CD8-positive, alpha-beta memory T cell (primary cell): Measurements from ENCODE around the gene GPATCH4. TPM values are rescaled to one million over a fixed set of nuclear protein-coding genes. Genes with fewer than 3 reads are reported as not detected.

ENCODE experiments used
- CTCF ChIA-PET: fragments of 350-600 bp; sonication (Branson Sonifier 250); formaldehyde crosslinking; loops from one replicate; lab custom pipeline; 2021; ENCODE audit warnings: antibody characterized with exemption; lab: Charles Lee
- POLR2A ChIA-PET: fragments of 350-600 bp; sonication (Branson Sonifier 250); formaldehyde crosslinking; loops from one replicate; lab custom pipeline; 2021; ENCODE audit warnings: antibody characterized with exemption; lab: Charles Lee
- DNase-seq, 5 donors: peaks; one replicate each; pipeline versions ENCODE4 v3.0.0 to v3.0.0-alpha.2; 2020 to 2022; ENCODE audit warnings: mixed read lengths in 1 of 5
- H3K27ac ChIP-seq: one replicate; pipeline ENCODE4 v1.7.0; 2013; ENCODE audit warnings: low read depth, mild to moderate bottlenecking, low read length, moderate library complexity
- H3K27me3 ChIP-seq: 2 replicates; pipeline ENCODE4 v1.7.0; 2013; ENCODE audit warnings: low read length, mild to moderate bottlenecking; ENCODE audit not compliant: insufficient read depth, poor library complexity, severe bottlenecking
- H3K36me3 ChIP-seq: 2 replicates; pipeline ENCODE4 v1.7.0; 2013; ENCODE audit warnings: mild to moderate bottlenecking, low read length, moderate library complexity; ENCODE audit not compliant: insufficient read depth
- H3K4me1 ChIP-seq: 2 replicates; pipeline ENCODE4 v1.7.0; 2013; ENCODE audit warnings: mild to moderate bottlenecking, low read length, moderate library complexity; ENCODE audit not compliant: insufficient read depth
- H3K4me3 ChIP-seq: 2 replicates; pipeline ENCODE4 v1.7.0; 2013; ENCODE audit warnings: mild to moderate bottlenecking, low read length
- H3K9me3 ChIP-seq: 2 replicates; pipeline ENCODE4 v1.7.0; 2013; ENCODE audit warnings: mild to moderate bottlenecking, low read length
- H3K27ac Mint-ChIP-seq, 8 donors: one replicate each; pipeline ENCODE4 v1.8.0; 2020 to 2021; ENCODE audit warnings: mixed read lengths in 8 of 8, mild to moderate bottlenecking in 6 of 8, inconsistent platforms in 3 of 8, moderate library complexity in 3 of 8
- H3K27me3 Mint-ChIP-seq, 2 donors: one replicate each; pipeline ENCODE4 v1.8.0; 2020 to 2021; ENCODE audit warnings: mixed read lengths in 2 of 2, mild to moderate bottlenecking in 1 of 2, moderate library complexity in 1 of 2
- H3K36me3 Mint-ChIP-seq, 3 donors: one replicate each; pipeline ENCODE4 v1.8.0; 2020 to 2021; ENCODE audit warnings: mixed read lengths in 3 of 3, inconsistent platforms in 1 of 3, mild to moderate bottlenecking in 1 of 3
- H3K4me1 Mint-ChIP-seq, 3 donors: one replicate each; pipeline ENCODE4 v1.8.0; 2020 to 2021; ENCODE audit warnings: mixed read lengths in 3 of 3, inconsistent platforms in 1 of 3, mild to moderate bottlenecking in 1 of 3
- H3K4me3 Mint-ChIP-seq, 7 donors: one replicate each; pipeline ENCODE4 v1.8.0; 2020 to 2021; ENCODE audit warnings: mixed read lengths in 7 of 7, mild to moderate bottlenecking in 6 of 7, moderate library complexity in 4 of 7, inconsistent platforms in 2 of 7
- H3K9me3 Mint-ChIP-seq, 5 donors: one replicate each; pipeline ENCODE4 v1.8.0; 2020 to 2022; ENCODE audit warnings: mixed read lengths in 5 of 5, mild to moderate bottlenecking in 3 of 5, moderate library complexity in 2 of 5, inconsistent platforms in 1 of 5
- polyA plus RNA-seq: library from polyadenylated mRNA; unstranded; fragments of 300-500 nt; fragmentation: Illumina TruSeq; gene quantifications from one replicate; pipeline ENCODE4 v1.2.3, GENCODE V29; 2021
- total RNA-seq, 2 experiments: library from RNA; stranded (reverse); gene quantifications; one replicate each; pipeline ENCODE4 v1.2.3, GENCODE V29; 2021

GPATCH4 gene
- total and polyA plus RNA-seq, 3 experiments from 2014 or later = 58.7 to 131 (median 123) TPM

DNA sequence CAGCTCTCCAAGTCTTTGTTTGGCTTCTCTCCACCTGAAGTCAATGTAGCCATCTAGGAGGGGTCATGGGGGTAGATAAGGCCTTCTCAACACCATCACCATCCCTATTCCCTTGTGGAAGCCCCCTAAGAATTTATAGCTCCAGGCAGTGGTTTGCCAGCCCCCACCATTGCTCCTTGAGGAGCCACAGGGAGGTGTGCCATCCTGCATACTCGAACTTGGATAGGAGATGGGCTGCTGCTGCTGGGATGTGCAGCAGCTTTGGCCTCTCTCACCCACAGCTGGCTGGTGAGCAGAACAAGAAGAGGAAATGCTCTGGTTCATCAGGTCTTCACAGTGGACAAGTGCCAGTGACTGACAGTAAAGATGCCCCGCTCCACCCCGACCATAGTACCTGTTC lies 4.9 kb downstream of the GPATCH4 start:
- DNase-seq = no peak
- H3K27ac Mint-ChIP-seq = peak overlapping the region in 4 of 8 donors; percentile 0 to 88 (median 40)
- H3K36me3 ChIP-seq = peaks cover 24% of the 10 kb centered on the region

GRCh38 chr1:156595016-156595415 lies 6.3 kb downstream of the GPATCH4 start:
- peak overlapping the region in 1 of 7 donors; percentile 61 for H3K4me3 Mint-ChIP-seq
- Histone ChIP-seq H3K4me3 (no peak overlapping the region), H3K4me1 (peaks cover 29% of the 10 kb centered on the region), H3K27me3 (no peaks in the 10 kb centered on the region), H3K9me3 (no peaks in the 10 kb centered on the region), H3K36me3 (peaks cover 24% of the 10 kb centered on the region), H3K27ac (no peak overlapping the region)
- DNase-seq = no peak
- ChIA-PET CTCF (interaction anchor here (1.1 to 3.5 kb wide), 4 partner anchors 13 to 139 kb away, joined by 3 to 13 read pairs (median 3); no protein-coding TSS in a partner anchor), POLR2A (no interaction called here)
- H3K4me1 Mint-ChIP-seq = peaks cover 27 to 30% (median 30%) of the 10 kb centered on the region in 3 donors
- no peaks in the 10 kb centered on the region for H3K27me3 Mint-ChIP-seq
- no peaks in the 10 kb centered on the region for H3K9me3 Mint-ChIP-seq
- H3K27ac Mint-ChIP-seq = peak overlapping the region in 5 of 8 donors; percentile 1 to 92 (median 53)
- peaks cover 0 to 64% (median 7%) of the 10 kb centered on the region in 3 donors for H3K36me3 Mint-ChIP-seq

More for the DNA sequence above, 4.9 kb downstream of the GPATCH4 start:
- Histone ChIP-seq H3K27ac (no peak overlapping the region), H3K4me1 (peaks cover 29% of the 10 kb centered on the region), H3K4me3 (no peak overlapping the region), H3K9me3 (no peaks in the 10 kb centered on the region), H3K27me3 (no peaks in the 10 kb centered on the region)
- Mint-ChIP-seq H3K4me1 (peaks cover 31 to 36% (median 35%) of the 10 kb centered on the region in 3 donors), H3K36me3 (peaks cover 0 to 65% (median 7%) of the 10 kb centered on the region in 3 donors), H3K9me3 (no peaks in the 10 kb centered on the region), H3K27me3 (no peaks in the 10 kb centered on the region), H3K4me3 (no peak overlapping the region)
- ChIA-PET POLR2A (no interaction called here), CTCF (interaction anchor here (1.4 to 3.5 kb wide), 2 partner anchors 12 to 139 kb away, joined by 3 to 13 read pairs; no protein-coding TSS in a partner anchor)

- Mint-ChIP-seq H3K4me1 (peaks cover 20 to 24% (median 24%) of the 10 kb centered on the region in 3 donors), H3K4me3 (peak overlapping the region in 2 of 7 donors; percentile 45 to 61), H3K27me3 (no peaks in the 10 kb centered on the region), H3K27ac (peak overlapping the region in 4 of 8 donors; percentile 23 to 50 (median 45)), H3K36me3 (peaks cover 0 to 59% (median 7%) of the 10 kb centered on the region in 3 donors), H3K9me3 (no peaks in the 10 kb centered on the region)
- Histone ChIP-seq H3K9me3 (no peaks in the 10 kb centered on the region), H3K4me3 (no peak overlapping the region), H3K27ac (no peak overlapping the region), H3K4me1 (peaks cover 21% of the 10 kb centered on the region), H3K27me3 (no peaks in the 10 kb centered on the region), H3K36me3 (peaks cover 24% of the 10 kb centered on the region)
- POLR2A ChIA-PET = no interaction called here
- no peak for DNase-seq
- CTCF ChIA-PET = interaction anchor here (0.7 to 3.9 kb wide), 7 partner anchors 12 to 208 kb away, joined by 3 to 22 read pairs (median 3); no protein-coding TSS in a partner anchor
Observed at GRCh38 chr1:156594190-156594589, 7.1 kb downstream of the GPATCH4 start.

DNA sequence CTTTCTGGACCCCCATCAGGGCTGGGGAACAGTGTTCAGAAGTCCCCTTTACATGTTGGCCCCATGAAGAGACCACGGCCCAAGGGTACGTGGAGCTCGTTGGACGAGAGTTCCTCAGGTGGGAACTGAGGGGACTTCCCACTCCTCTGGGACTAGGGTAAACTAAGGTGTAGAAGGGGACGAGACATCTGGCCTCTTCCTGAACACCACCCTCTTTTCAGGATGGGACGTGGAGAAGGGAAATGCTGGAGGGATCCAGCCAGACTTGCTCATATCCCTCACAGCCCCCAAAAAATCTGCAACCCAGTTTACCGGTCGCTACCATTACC lies 7.7 kb downstream of the GPATCH4 start:
- H3K4me3 ChIP-seq = no peak overlapping the region
- Mint-ChIP-seq H3K9me3 (no peaks in the 10 kb centered on the region), H3K36me3 (peaks cover 0 to 55% (median 7%) of the 10 kb centered on the region in 3 donors), H3K27ac (peak overlapping the region in 1 of 8 donors; percentile 90), H3K4me3 (peak overlapping the region in 1 of 7 donors; percentile 61), H3K4me1 (peaks cover 20 to 24% (median 23%) of the 10 kb centered on the region in 3 donors), H3K27me3 (no peaks in the 10 kb centered on the region)
- peaks cover 20% of the 10 kb centered on the region for H3K4me1 ChIP-seq
- H3K36me3 ChIP-seq = peaks cover 20% of the 10 kb centered on the region
- ChIA-PET CTCF (interaction anchor here (1.0 to 3.9 kb wide), 7 partner anchors 9 to 138 kb away, joined by 3 to 22 read pairs (median 3); partner anchors contain the start of gene MEF2D), POLR2A (no interaction called here)
- DNase-seq = no peak
- H3K27me3 ChIP-seq = no peaks in the 10 kb centered on the region
- H3K27ac ChIP-seq = no peak overlapping the region
- no peaks in the 10 kb centered on the region for H3K9me3 ChIP-seq

DNA sequence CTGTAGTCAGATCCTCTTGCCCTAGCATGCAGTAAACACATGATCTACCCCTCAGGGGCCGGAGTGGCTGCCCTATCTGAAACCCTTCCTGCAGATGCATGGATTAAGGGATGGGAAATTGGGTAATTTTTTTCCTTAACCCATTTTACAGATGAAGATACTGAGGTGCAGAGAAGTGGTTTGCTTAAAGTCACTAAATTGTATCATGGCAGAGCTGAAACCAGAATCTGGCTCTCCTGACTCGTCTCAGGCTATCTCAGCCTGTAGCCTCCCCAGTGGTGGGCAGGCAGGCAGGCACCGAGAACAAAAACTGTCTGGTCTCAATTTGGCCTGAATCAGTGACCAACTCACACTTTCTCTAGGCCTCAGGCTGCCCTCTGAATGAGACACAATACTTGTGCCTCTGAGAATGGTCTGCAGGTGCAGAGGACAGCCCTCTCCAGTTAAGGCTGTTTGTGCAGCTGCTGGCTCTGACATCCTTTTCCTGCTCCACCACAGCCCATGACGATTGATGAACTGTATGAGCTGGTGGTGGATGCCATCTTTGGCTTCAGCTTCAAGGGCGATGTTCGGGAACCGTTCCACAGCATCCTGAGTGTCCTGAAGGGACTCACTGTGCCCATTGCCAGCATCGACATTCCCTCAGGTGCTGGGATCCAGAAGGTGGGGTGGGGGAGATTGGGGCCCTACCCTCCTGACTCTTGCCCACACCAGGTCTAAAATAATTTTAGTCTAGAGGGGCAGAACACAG lies 8.2 kb downstream of the GPATCH4 start:
- Mint-ChIP-seq H3K36me3 (peaks cover 0 to 50% (median 7%) of the 10 kb centered on the region in 3 donors), H3K27me3 (no peaks in the 10 kb centered on the region), H3K27ac (peak overlapping the region; percentile 63 to 90 (median 79)), H3K4me3 (peak overlapping the region; percentile 81 to 94 (median 90)), H3K4me1 (peaks cover 20 to 24% (median 23%) of the 10 kb centered on the region in 3 donors), H3K9me3 (no peaks in the 10 kb centered on the region)
- ChIA-PET POLR2A (no interaction called here), CTCF (interaction anchor here (0.9 to 3.9 kb wide), 8 partner anchors 9 to 207 kb away, joined by 3 to 22 read pairs (median 4); partner anchors contain the start of gene MEF2D)
- Histone ChIP-seq H3K9me3 (no peaks in the 10 kb centered on the region), H3K36me3 (peaks cover 15% of the 10 kb centered on the region), H3K4me3 (no peak overlapping the region), H3K4me1 (peaks cover 20% of the 10 kb centered on the region), H3K27me3 (no peaks in the 10 kb centered on the region), H3K27ac (no peak overlapping the region)
- no peak for DNase-seq

GRCh38 chr1:156592158-156592909 lies 8.9 kb downstream of the GPATCH4 start:
- H3K27ac Mint-ChIP-seq = peak overlapping the region; percentile 63 to 94 (median 82)
- CTCF ChIA-PET = interaction anchor here (0.9 to 3.9 kb wide), 8 partner anchors 10 to 207 kb away, joined by 3 to 22 read pairs (median 4); partner anchors contain the start of gene MEF2D

DNA sequence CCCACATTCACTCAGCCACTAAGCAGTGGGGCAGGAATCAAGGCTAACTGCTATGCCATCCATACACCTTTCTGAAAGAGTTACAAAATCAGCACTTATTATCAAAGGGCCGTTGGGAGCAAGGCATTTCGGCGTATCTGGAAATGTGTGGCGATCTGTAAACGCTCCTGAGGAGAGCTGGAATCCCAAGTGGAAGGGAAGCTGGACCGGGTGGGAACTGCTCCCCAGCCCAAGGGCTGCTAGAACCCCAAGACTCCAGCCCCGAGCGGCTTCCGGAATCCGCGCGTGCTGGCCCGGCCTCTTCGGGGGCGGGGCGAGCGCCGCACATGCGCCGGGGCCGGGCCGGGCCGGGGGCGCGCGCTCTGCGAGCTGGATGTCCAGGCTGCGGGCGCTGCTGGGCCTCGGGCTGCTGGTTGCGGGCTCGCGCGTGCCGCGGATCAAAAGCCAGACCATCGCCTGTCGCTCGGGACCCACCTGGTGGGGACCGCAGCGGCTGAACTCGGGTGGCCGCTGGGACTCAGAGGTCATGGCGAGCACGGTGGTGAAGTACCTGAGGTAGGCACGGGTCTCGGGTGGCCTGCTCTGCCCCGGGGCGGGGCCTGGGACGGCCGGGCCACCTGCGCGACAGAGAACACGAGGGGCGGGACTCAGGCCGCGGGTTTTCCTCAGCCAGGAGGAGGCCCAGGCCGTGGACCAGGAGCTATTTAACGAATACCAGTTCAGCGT lies 9.7 kb downstream of the GPATCH4 start, which contains the start of gene NAXE:
NAXE (plus strand) TSS at position 345 of the 726 bp plus-strand sequence; CDS start at position 374, 29 bp downstream.
- no peaks in the 10 kb centered on the region for H3K9me3 Mint-ChIP-seq
- peaks cover 0 to 37% (median 6%) of the 10 kb centered on the region in 3 donors for H3K36me3 Mint-ChIP-seq
- DNase-seq = peak; percentile 64 to 78 (median 70)
- Histone ChIP-seq H3K9me3 (no peaks in the 10 kb centered on the region), H3K27ac (peak within 1 kb of the TSS; percentile 67), H3K4me1 (peaks cover 20% of the 10 kb centered on the region), H3K27me3 (no peaks in the 10 kb centered on the region), H3K36me3 (peaks cover under 1% of the 10 kb centered on the region), H3K4me3 (peak within 1 kb of the TSS; percentile 70)
- peak within 1 kb of the TSS; percentile 90 to 98 (median 96) for H3K27ac Mint-ChIP-seq
- no peaks in the 10 kb centered on the region for H3K27me3 Mint-ChIP-seq
- POLR2A ChIA-PET = interaction anchor here (0.5 to 2.1 kb wide), 15 partner anchors 9 to 134 kb away, joined by 3 to 10 read pairs (median 5); partner anchors contain the start of genes GPATCH4 and MEF2D
- H3K4me1 Mint-ChIP-seq = peaks cover 20 to 24% (median 21%) of the 10 kb centered on the region in 3 donors
- H3K4me3 Mint-ChIP-seq = peak within 1 kb of the TSS; percentile 89 to 94 (median 91)
- CTCF ChIA-PET = interaction anchor here (0.7 to 3.9 kb wide), 14 partner anchors 9 to 206 kb away, joined by 3 to 22 read pairs (median 4); partner anchors contain the start of genes GPATCH4 and MEF2D

More at GRCh38 chr1:156592158-156592909, 8.9 kb downstream of the GPATCH4 start:
- Histone ChIP-seq H3K27me3 (no peaks in the 10 kb centered on the region), H3K9me3 (no peaks in the 10 kb centered on the region), H3K27ac (peak overlapping the region; percentile 67), H3K36me3 (peaks cover 8% of the 10 kb centered on the region), H3K4me1 (peaks cover 20% of the 10 kb centered on the region), H3K4me3 (peak overlapping the region; percentile 70)
- H3K27me3 Mint-ChIP-seq = no peaks in the 10 kb centered on the region
- peak overlapping the region; percentile 81 to 94 (median 90) for H3K4me3 Mint-ChIP-seq
- no peaks in the 10 kb centered on the region for H3K9me3 Mint-ChIP-seq
- H3K36me3 Mint-ChIP-seq = peaks cover 0 to 42% (median 7%) of the 10 kb centered on the region in 3 donors
- POLR2A ChIA-PET = interaction anchor here (0.5 to 2.1 kb wide), 11 partner anchors 9 to 135 kb away, joined by 3 to 10 read pairs (median 5); partner anchors contain the start of genes GPATCH4 and MEF2D
- no peak for DNase-seq
- peaks cover 20 to 24% (median 23%) of the 10 kb centered on the region in 3 donors for H3K4me1 Mint-ChIP-seq
